ENCODE results near the gene ZGPAT. TPM values are rescaled to one million over a fixed set of nuclear protein-coding genes. Genes with fewer than 3 reads are reported as not detected.

The ZGPAT gene
- total and polyA plus RNA-seq, 12 donors, result 11.8 to 44.7 (median 16.1) TPM

DNA sequence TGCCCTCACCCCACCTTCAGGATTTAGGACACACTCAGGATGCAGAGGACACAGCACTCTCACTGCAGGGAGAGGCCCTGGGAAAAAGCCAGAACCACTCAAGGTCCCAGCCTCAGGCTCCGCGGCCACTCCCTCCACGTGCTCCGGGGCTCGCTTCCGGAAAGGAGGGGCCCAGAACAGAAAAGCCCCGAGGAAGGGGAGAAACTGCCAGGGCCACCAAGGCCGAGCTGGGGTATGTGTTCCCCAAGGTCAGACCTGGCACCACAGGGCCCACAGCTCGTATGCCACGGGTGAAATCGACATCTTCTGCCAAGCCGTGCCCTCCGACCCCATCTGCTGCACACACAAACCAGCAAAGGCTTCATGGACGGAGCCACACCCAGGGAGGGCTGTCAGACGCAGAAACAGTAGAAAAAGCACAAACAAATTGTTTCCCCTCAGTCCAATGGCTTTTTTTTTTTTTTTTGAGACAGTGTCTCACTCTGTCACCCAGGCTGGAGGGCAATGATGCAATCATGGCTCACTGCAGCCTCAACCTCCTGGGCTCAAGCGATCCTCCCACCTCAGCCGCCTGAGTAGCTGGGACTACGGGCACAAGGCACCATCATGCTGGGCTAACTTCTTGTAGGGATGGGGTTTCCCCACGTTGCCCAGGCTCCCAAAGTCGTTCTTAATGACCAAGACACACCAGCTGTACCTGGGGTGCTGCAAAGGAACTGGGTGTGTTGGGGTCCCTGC is 65.1 kb downstream of the ZGPAT start:
- Histone ChIP-seq H3K4me1 (peaks cover 0 to 38% (median 14%) of the 10 kb centered on the region in 9 donors), H3K36me3 (peaks cover 0 to 59% (median 19%) of the 10 kb centered on the region in 9 donors), H3K4me3 (no peak overlapping the region), H3K27ac (peak overlapping the region in 2 of 10 donors; percentile 48 to 51), H3K27me3 (no peaks in the 10 kb centered on the region), H3K9me3 (no peaks in the 10 kb centered on the region)
- TF ChIP-seq, protein P1, sequence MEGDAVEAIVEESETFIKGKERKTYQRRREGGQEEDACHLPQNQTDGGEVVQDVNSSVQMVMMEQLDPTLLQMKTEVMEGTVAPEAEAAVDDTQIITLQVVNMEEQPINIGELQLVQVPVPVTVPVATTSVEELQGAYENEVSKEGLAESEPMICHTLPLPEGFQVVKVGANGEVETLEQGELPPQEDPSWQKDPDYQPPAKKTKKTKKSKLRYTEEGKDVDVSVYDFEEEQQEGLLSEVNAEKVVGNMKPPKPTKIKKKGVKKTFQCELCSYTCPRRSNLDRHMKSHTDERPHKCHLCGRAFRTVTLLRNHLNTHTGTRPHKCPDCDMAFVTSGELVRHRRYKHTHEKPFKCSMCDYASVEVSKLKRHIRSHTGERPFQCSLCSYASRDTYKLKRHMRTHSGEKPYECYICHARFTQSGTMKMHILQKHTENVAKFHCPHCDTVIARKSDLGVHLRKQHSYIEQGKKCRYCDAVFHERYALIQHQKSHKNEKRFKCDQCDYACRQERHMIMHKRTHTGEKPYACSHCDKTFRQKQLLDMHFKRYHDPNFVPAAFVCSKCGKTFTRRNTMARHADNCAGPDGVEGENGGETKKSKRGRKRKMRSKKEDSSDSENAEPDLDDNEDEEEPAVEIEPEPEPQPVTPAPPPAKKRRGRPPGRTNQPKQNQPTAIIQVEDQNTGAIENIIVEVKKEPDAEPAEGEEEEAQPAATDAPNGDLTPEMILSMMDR (IDR thresholded peaks at IDR 0.05), result no peak
- intact Hi-C loops (cut with DNase I), result loop anchor here in 2 of 10 donors (10.0 kb wide), 1 partner anchor 202 kb away; the partner anchor contains the start of gene SAMD10 (in 2 of the 2)
- ATAC-seq, result peak; percentile 21 to 76 (median 66)
- peak; percentile 31 to 43 for DNase-seq
- 49 to 68% methylated on average over 19 to 20 of the region's 20 CpGs for WGBS, 2 donors

DNA sequence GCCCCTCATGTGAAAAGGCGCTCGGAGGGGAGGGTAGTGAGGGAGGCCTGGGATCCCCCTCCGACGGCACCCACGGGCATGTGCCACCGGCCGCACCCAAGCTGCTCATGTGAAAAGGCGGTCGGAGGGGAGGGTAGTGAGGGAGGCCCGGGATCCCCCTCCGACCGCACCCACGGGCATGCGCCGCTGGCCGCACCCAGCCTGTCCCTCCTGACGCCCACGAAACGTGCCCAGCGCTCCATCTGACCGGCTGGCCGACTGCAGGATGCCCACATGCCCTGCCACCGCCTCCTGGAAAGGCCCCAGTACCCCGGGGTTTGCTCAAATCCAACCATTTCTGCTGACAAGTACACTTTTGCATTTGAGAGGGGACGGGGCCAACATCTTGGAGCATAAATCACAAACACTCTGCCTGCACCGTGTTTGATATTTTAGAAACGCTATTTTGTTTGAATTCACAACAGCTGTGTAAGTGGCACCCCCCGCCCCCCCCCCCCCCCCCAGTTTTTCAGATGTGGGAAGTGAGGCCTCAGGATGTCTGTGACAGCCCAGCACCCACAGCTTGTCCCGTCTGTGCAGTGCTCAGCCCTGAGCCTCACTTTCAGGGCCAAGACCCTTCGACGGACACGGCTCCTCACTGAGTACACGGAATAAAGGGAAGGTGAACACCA is 65.9 kb downstream of the ZGPAT start:
- intact Hi-C loops (cut with DNase I), result loop anchor here in 2 of 10 donors (10.0 kb wide), 1 partner anchor 201 kb away; the partner anchor contains the start of gene SAMD10 (in 2 of the 2)
- 85 to 88% methylated on average over 33 of the region's 33 CpGs for WGBS, 2 donors
- Histone ChIP-seq H3K27me3 (no peaks in the 10 kb centered on the region), H3K4me3 (no peak overlapping the region), H3K4me1 (peaks cover 0 to 38% (median 13%) of the 10 kb centered on the region in 9 donors), H3K36me3 (peaks cover 0 to 52% (median 13%) of the 10 kb centered on the region in 9 donors), H3K9me3 (no peaks in the 10 kb centered on the region), H3K27ac (peak overlapping the region in 1 of 10 donors; percentile 51)
- DNase-seq (no peak), ATAC-seq (no peak)
- TF ChIP-seq, protein P1 (IDR thresholded peaks at IDR 0.05), result no peak

DNA sequence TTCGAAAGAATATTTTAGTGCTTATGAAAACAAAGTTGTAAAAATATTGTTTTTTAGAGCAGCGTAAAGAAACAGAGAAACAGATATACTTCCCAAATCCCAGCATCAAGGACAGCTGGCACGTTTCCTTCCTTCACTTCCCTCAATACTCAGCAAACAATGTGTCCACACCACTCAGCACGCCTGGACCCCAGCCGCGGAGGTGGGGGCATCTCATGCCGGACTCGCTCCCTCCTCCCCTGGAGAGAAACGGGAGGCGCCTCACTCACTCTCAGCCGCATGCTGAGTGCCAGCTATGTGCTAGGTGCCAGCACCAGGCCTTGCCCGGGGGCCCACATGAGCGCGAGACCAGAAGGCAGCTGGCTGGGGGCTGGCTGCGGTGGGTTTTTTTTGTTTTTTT is 66.5 kb downstream of the ZGPAT start:
- no peaks in the 10 kb centered on the region for H3K27me3 ChIP-seq
- intact Hi-C loops (cut with DNase I), result loop anchor here in 2 of 10 donors (10.0 kb wide), 1 partner anchor 200 kb away; the partner anchor contains the start of gene SAMD10 (in 2 of the 2)
- ATAC-seq, result no peak
- H3K4me1 ChIP-seq, result peaks cover 0 to 38% (median 13%) of the 10 kb centered on the region in 9 donors
- 76% methylated on average over 15 of the region's 15 CpGs for WGBS, 2 donors
- H3K27ac ChIP-seq, result peak overlapping the region in 1 of 10 donors; percentile 6
- H3K9me3 ChIP-seq, result no peaks in the 10 kb centered on the region
- no peak overlapping the region for H3K4me3 ChIP-seq
- H3K36me3 ChIP-seq, result peaks cover 0 to 46% (median 7%) of the 10 kb centered on the region in 9 donors
- TF ChIP-seq, protein P1 (IDR thresholded peaks at IDR 0.05), result no peak
- DNase-seq, result no peak
